Natural killer cell (primary cell): Measurements from ENCODE around the gene GPR176. TPM values are rescaled to one million over a fixed set of nuclear protein-coding genes. Genes with fewer than 3 reads are reported as not detected.

Experiments
- ATAC-seq, 3 donors: fragments of 150-1000 bp in 2 of 3; fragments of 200-7000 bp in 1 of 3; cut with Tn5 transposase; 1 replicate in 1 of 3; 2 replicates in 2 of 3; pipeline ENCODE4 v1.10.0; 2021; ENCODE audit warnings: mild to moderate bottlenecking in 2 of 3, moderate library complexity in 2 of 3
- DNase-seq, 2 donors: peaks; one replicate each; pipeline versions ENCODE4 v3.0.0 to v3.0.0-alpha.2; 2013 to 2021; ENCODE audit warnings: mixed read lengths in 1 of 2
- H3K27ac ChIP-seq: one replicate; pipeline ENCODE4 v1.5.1; 2013; ENCODE audit warnings: mild to moderate bottlenecking, low read length
- H3K27me3 ChIP-seq: one replicate; pipeline ENCODE4 v1.6.1; 2013; ENCODE audit warnings: low read length; ENCODE audit not compliant: control insufficient read depth, insufficient read depth
- H3K36me3 ChIP-seq: one replicate; pipeline ENCODE4 v1.6.1; 2013; ENCODE audit warnings: low read length; ENCODE audit not compliant: control insufficient read depth, insufficient read depth
- H3K4me1 ChIP-seq: one replicate; pipeline ENCODE4 v1.6.1; 2013; ENCODE audit warnings: low read length; ENCODE audit not compliant: control insufficient read depth, insufficient read depth
- H3K4me3 ChIP-seq: one replicate; pipeline ENCODE4 v1.5.1; 2013; ENCODE audit warnings: low read length
- H3K9me3 ChIP-seq: one replicate; pipeline ENCODE4 v1.6.1; 2013; ENCODE audit warnings: low read length; ENCODE audit not compliant: control insufficient read depth, insufficient read depth
- H3K27ac Mint-ChIP-seq, 2 donors: one replicate each; pipeline ENCODE4 v1.8.0; 2022; ENCODE audit warnings: mild to moderate bottlenecking in 2 of 2, mixed read lengths in 2 of 2, moderate library complexity in 1 of 2
- H3K27me3 Mint-ChIP-seq, 2 donors: one replicate each; pipeline ENCODE4 v1.8.0; 2022; ENCODE audit warnings: low read depth in 2 of 2, mixed read lengths in 2 of 2
- H3K36me3 Mint-ChIP-seq: one replicate; pipeline ENCODE4 v1.8.0; 2022; ENCODE audit warnings: mixed read lengths
- H3K4me1 Mint-ChIP-seq, 2 donors: one replicate each; pipeline ENCODE4 v1.8.0; 2022; ENCODE audit warnings: mixed read lengths in 2 of 2
- H3K4me3 Mint-ChIP-seq: one replicate; pipeline ENCODE4 v1.8.0; 2022; ENCODE audit warnings: mild to moderate bottlenecking, moderate library complexity, mixed read lengths
- H3K9me3 Mint-ChIP-seq, 2 donors: one replicate each; pipeline ENCODE4 v1.8.0; 2022; ENCODE audit warnings: mixed read lengths in 2 of 2
- WGBS: methylation state at CpG from one replicate; pipeline ENCODE4 v1.1.7; 2013; ENCODE audit warnings: missing lambda C conversion rate; ENCODE audit not compliant: insufficient coverage; 5-methylcytosine and 5-hydroxymethylcytosine counted together
- intact Hi-C: fragments of 100-400 bp; cut with micrococcal nuclease; formaldehyde crosslinking; loops from one replicate; pipeline ENCODE4 v1.14.2; 2022
- total RNA-seq, 4 donors: library from RNA; stranded (reverse); fragments of 120-200 nt in 1 of 4; gene quantifications; one replicate each; pipeline versions ENCODE4 v1.2.3 to v1.2.4, GENCODE V29; 2013 to 2022
- TF ChIP-seq, protein P1 (sequence below): fragments of 200-600 bp; IDR thresholded peaks from one replicate; pipeline ENCODE4 v1.8.0; 2022; ENCODE audit warnings: antibody characterized with exemption

GPR176 gene
- total RNA-seq, 3 donors from 2014 or later (not counting 1 experiment from before 2014, with no cell fraction given), result 0.38 TPM; not detected in 2

DNA sequence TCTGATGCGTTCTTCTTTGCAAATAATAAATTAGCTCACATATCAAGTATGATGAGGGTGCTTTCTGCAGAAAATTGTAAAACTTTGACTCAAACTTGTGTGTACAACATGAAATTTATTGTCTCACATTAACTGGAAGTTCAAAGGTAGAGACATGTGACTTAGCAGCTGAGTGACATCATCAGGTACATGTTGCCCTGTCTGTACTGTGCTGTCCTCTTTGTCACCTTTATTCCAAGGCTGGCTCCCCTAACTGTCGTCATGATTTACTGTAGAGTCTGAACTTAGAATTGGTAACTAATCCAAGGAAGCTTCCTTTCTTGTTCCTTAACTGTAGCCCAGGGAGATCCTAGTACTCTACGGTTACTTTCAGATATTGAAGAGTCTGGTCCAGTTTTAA is 125.1 kb downstream of the GPR176 start:
- Mint-ChIP-seq H3K27ac (no peak overlapping the region), H3K4me1 (no peaks in the 10 kb centered on the region), H3K27me3 (peaks cover 24 to 66% of the 10 kb centered on the region in 2 donors), H3K36me3 (no peaks in the 10 kb centered on the region), H3K9me3 (no peaks in the 10 kb centered on the region), H3K4me3 (no peak overlapping the region)
- no peak for ATAC-seq
- Histone ChIP-seq H3K4me3 (no peak overlapping the region), H3K27ac (no peak overlapping the region), H3K4me1 (no peaks in the 10 kb centered on the region), H3K27me3 (peaks cover 2% of the 10 kb centered on the region), H3K9me3 (no peaks in the 10 kb centered on the region), H3K36me3 (no peaks in the 10 kb centered on the region)
- TF ChIP-seq, protein P1, sequence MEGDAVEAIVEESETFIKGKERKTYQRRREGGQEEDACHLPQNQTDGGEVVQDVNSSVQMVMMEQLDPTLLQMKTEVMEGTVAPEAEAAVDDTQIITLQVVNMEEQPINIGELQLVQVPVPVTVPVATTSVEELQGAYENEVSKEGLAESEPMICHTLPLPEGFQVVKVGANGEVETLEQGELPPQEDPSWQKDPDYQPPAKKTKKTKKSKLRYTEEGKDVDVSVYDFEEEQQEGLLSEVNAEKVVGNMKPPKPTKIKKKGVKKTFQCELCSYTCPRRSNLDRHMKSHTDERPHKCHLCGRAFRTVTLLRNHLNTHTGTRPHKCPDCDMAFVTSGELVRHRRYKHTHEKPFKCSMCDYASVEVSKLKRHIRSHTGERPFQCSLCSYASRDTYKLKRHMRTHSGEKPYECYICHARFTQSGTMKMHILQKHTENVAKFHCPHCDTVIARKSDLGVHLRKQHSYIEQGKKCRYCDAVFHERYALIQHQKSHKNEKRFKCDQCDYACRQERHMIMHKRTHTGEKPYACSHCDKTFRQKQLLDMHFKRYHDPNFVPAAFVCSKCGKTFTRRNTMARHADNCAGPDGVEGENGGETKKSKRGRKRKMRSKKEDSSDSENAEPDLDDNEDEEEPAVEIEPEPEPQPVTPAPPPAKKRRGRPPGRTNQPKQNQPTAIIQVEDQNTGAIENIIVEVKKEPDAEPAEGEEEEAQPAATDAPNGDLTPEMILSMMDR, result no peak
- intact Hi-C loops, result no loop called here
- 81% methylated on average over 3 of the region's 3 CpGs for WGBS
- DNase-seq, result no peak

DNA sequence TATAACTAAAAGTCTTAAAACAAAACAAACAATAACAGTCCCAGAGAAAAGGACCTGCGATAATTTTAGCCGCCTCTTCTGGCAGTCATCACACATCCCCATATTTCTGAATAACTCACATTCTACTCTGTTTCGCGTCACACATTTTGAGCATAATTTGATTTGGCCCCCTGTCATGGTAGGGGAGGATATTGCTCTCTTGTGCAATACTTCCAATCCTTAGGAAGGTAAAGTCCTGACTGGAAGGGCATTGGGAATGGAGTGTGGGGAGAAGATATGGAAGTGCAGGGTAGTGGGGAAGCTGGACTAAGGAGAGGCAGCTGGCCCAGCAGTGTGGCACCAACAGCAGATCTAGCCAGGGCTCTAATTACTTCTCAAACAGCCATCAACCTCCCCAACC is 126.1 kb downstream of the GPR176 start:
- TF ChIP-seq, protein P1, result no peak
- Mint-ChIP-seq H3K27me3 (peaks cover 20 to 59% of the 10 kb centered on the region in 2 donors), H3K27ac (no peak overlapping the region), H3K36me3 (no peaks in the 10 kb centered on the region), H3K4me3 (no peak overlapping the region), H3K4me1 (no peaks in the 10 kb centered on the region), H3K9me3 (no peaks in the 10 kb centered on the region)
- no peak for DNase-seq
- Histone ChIP-seq H3K27me3 (peaks cover 2% of the 10 kb centered on the region), H3K9me3 (no peaks in the 10 kb centered on the region), H3K36me3 (no peaks in the 10 kb centered on the region), H3K4me3 (no peak overlapping the region), H3K27ac (no peak overlapping the region), H3K4me1 (no peaks in the 10 kb centered on the region)
- intact Hi-C loops, result no loop called here
- WGBS, result 100% methylated on average over 2 of the region's 4 CpGs
- no peak for ATAC-seq

DNA sequence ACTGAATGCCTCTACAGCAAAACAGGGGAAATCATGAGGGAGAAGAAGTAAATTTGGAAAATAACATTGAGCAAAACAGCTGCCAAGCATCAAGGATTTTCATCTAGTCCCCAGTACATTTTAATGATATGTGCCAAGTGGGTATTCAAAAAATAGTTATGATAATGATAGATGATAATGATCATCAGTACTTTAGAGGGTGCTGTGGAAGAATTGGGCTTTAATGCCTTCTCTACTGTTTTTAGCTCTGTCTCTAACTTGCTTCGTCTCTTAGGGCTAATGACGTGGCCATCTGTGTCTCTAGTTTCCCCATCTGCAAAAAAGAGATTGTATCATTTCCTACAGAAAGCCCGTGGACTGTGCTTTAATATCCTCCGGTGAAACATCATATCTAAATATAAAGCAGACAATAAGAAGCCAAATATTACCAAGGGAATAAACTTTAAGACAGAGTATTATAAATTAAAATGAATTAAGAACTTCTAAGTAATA is 127.2 kb downstream of the GPR176 start:
- H3K4me3 ChIP-seq, result no peak overlapping the region
- peaks cover 2% of the 10 kb centered on the region for H3K27me3 ChIP-seq
- H3K4me1 ChIP-seq, result no peaks in the 10 kb centered on the region
- H3K36me3 ChIP-seq, result no peaks in the 10 kb centered on the region
- H3K27ac ChIP-seq, result no peak overlapping the region
- 15% methylated on average over 2 of the region's 4 CpGs for WGBS
- Mint-ChIP-seq H3K36me3 (no peaks in the 10 kb centered on the region), H3K4me3 (no peak overlapping the region), H3K9me3 (no peaks in the 10 kb centered on the region), H3K4me1 (no peaks in the 10 kb centered on the region), H3K27me3 (peaks cover 20 to 49% of the 10 kb centered on the region in 2 donors), H3K27ac (no peak overlapping the region)
- intact Hi-C loops, result no loop called here
- TF ChIP-seq, protein P1, result no peak
- ATAC-seq, result no peak
- no peaks in the 10 kb centered on the region for H3K9me3 ChIP-seq
- no peak for DNase-seq
